GM15510 (cell line): ENCODE measurements around the gene CT45A3.
"Not testable (repeated sequence)": the region's sequence is repeated elsewhere in the genome, so short reads cannot be mapped to it uniquely, and the experiment has no call there.

Experiments
- POLR2A ChIP-seq: IDR thresholded peaks from 3 replicates; pipeline ENCODE4 v1.6.1; 2011; ENCODE audit warnings: borderline replicate concordance; ENCODE audit not compliant: insufficient read length; ENCODE audit errors: extremely low read depth

CT45A3 gene, protein sequence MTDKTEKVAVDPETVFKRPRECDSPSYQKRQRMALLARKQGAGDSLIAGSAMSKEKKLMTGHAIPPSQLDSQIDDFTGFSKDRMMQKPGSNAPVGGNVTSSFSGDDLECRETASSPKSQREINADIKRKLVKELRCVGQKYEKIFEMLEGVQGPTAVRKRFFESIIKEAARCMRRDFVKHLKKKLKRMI

DNA sequence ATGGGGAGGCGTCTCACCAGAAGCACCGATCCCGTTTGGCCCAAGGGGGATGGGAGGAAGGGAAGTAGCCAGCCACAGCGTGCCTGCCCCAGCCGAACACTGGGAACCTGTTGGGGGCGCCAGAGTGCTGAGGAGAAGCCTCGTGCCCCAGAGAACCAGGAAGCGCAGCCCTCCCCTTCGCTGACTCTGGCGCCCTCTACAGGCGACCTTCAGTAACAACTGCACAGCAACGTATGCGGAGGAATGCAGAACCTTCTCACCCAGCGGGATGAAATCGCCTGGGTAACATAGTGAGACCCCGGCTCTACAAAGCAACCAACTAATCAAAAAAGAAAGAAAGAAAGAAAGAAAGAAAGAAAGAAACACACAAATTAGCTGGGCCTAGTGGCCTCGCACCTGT is at the start of gene CT45A3:
CT45A3 (minus strand) TSS at position 101 of the 400 bp plus-strand sequence. CDS start 3,747 bp downstream, outside the sequence.
- not testable (repeated sequence) for TF ChIP-seq POLR2A

DNA sequence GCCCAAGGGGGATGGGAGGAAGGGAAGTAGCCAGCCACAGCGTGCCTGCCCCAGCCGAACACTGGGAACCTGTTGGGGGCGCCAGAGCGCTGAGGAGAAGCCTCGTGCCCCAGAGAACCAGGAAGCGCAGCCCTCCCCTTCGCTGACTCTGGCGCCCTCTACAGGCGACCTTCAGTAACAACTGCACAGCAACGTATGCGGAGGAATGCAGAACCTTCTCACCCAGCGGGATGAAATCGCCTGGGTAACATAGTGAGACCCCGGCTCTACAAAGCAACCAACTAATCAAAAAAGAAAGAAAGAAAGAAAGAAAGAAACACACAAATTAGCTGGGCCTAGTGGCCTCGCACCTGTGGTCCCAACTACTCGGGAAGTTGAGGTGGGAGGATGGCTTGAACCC is 34.7 kb upstream of the CT45A3 start, which contains the start of gene CT45A6:
CT45A6 (minus strand) TSS at position 101 of the 400 bp plus-strand sequence. CDS start 3,794 bp downstream, outside the sequence.
- not testable (repeated sequence) for TF ChIP-seq POLR2A

DNA sequence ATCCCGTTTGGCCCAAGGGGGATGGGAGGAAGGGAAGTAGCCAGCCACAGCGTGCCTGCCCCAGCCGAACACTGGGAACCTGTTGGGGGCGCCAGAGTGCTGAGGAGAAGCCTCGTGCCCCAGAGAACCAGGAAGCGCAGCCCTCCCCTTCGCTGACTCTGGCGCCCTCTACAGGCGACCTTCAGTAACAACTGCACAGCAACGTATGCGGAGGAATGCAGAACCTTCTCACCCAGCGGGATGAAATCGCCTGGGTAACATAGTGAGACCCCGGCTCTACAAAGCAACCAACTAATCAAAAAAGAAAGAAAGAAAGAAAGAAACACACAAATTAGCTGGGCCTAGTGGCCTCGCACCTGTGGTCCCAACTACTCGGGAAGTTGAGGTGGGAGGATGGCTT is 17.4 kb upstream of the CT45A3 start, which contains the start of gene CT45A5:
CT45A5 (minus strand) TSS at position 101 of the 400 bp plus-strand sequence. CDS start 3,774 bp downstream, outside the sequence.
- not testable (repeated sequence) for TF ChIP-seq POLR2A

DNA sequence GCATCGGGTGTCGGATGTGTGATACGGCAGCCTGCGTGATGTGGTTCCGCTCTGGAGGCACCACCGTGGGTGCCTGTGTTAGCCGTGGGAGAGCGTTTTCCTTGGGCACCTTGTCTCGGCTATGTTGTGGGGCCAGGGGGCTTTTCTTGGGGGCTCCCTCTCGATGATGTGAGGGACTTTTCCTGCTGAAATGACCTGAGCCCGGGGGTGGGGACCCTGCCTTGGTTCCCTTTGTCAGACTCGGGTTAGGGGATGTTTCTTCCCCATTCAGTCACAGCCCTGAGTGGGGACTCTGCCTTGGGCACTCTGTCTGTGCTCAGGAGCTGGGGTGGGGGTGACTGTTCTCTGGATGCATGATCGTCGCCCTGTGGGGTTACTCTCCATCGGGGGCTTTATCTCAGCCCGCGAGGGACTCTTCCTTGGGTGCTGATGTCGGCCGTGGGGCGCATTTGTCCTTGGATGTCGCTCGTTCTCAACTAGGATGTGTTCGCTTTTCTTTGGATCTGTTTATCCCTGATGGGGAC is 26.7 kb downstream of the CT45A3 start:
- no peak for TF ChIP-seq POLR2A

DNA sequence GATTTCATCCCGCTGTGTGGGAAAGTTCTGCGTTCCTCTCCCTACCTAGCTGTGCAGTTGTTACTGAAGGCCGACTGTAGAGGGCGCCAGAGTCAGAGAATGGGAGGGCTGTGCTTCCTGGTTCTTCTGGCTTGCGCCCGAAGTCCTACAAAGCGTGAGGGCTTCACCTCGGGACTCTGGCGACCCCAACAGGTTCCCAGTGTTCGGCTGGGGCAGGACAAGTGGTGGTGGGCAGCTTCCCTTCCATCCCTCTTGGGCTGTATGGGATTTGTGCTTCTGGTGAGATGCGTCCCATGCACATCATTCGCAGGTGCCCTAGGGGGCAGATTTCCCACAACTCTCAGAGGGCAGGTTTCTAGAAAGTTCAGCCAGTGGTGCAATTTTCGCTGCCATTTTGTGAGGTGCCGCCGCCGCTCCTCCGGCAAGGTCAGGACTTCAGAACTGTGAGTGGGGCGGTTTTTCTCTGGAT is 27.3 kb downstream of the CT45A3 start:
- TF ChIP-seq POLR2A, result no peak

DNA sequence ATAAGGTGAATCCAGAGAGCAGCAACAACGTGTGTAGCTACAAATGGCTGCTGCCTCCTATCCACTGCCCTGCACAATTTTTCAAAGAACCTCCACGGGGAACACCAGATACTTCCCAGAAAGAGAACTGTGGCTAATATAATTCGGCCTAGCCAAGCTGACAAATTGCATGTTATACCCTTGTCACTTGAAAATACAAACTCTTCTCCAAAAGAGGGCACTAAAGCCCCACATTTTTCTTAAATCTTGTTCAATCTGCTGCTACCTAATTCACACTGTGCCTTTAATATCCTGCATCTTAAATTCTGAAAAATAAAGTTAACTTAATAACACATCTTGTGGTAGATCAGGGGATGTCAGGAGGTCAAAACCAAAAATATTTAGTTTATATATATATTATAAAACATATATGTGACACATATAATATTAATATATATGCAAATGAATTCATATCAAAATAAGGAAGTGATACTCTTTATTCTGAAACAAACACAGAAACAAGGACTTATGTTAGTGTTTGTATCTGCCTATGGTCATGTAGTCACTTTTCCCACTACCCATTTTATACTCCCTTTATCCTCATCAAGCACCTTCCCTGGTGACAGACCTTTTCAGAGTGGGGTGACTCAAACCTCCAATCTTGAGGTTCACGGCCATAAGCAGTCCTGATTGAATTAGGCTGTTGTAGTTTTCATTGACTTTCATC is 30.5 kb downstream of the CT45A3 start:
- no peak for TF ChIP-seq POLR2A

DNA sequence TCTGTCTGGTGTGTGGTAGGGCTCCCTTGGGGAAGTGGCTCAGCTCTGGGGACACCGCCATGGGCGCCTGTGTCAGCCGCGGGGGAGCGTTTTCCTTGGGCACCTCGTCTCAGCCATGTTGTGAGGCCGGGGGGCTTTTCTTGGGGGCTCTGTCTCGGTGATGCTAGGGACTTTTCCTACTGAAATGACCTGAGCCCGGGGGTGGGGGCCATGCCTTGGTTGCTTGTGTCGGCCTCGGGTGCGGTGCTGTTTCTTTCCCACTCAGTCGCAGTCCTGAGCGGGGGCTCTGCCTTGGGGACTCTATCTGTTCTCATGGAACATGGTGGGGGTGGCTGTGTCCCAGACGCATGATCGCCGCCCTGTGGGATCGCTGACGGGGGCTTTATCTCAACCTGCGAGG is 54.2 kb downstream of the CT45A3 start:
- no peak for TF ChIP-seq POLR2A

DNA sequence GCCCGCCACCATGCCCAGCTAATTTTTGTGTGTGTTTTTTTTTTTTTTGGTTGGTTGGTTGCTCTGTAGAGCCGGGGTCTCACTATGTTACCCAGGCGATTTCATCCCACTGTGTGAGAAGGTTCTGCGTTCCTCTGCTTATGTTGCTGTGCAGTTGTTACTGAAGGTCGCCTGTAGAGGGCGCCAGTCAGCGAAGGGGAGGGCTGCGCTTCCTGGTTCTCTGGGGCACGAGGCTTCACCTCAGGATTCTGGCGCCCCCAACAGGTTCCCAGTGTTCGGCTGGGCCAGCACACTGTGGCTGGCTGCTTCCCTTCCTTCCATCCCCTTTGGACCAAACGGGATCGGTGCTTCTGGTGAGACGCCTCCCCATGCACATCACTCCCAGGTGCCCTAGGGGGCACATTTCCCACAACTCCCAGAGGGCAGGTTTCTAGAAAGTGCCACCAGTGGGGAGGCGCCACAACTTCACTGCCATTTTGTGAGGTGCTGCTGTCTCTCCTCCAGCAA is 54.8 kb downstream of the CT45A3 start, which contains the start of gene CT45A1:
CT45A1 (plus strand) TSS at position 457 of the 507 bp plus-strand sequence. CDS start 5,302 bp downstream, outside the sequence.
- not testable (repeated sequence) for TF ChIP-seq POLR2A
